Mucosa of descending colon (tissue), 3 donors: Measurements from ENCODE around the gene KIF3A. TPM values are rescaled to one million over a fixed set of nuclear protein-coding genes. Genes with fewer than 3 reads are reported as not detected.

Experiments
- ATAC-seq: fragments of 200-7000 bp; cut with Tn5 transposase; one replicate; pipeline ENCODE4 v1.9.1; 2020; ENCODE audit warnings: mild to moderate bottlenecking, moderate library complexity
- DNase-seq, 3 donors: peaks; one replicate each; pipeline ENCODE4 v3.0.0-alpha.2; 2020
- H3K36me3 ChIP-seq: fragments of 200-600 bp; one replicate; pipeline ENCODE4 v1.8.0; 2021; ENCODE audit warnings: low read depth, mild to moderate bottlenecking
- H3K4me1 ChIP-seq: fragments of 200-600 bp; one replicate; pipeline ENCODE4 v1.8.0; 2021; ENCODE audit warnings: low read depth, mild to moderate bottlenecking
- H3K4me3 ChIP-seq: fragments of 200-600 bp; one replicate; pipeline ENCODE4 v1.8.0; 2021; ENCODE audit warnings: mild to moderate bottlenecking
- H3K9me3 ChIP-seq: fragments of 200-600 bp; one replicate; pipeline ENCODE4 v1.8.0; 2021; ENCODE audit warnings: mild to moderate bottlenecking
- CTCF ChIP-seq: fragments of 200-600 bp; IDR thresholded peaks from one replicate; pipeline ENCODE4 v1.8.0; 2022; ENCODE audit warnings: antibody characterized with exemption, mild to moderate bottlenecking
- intact Hi-C, 2 donors: fragments of 100-400 bp; cut with DNase I in 1 of 2; cut with micrococcal nuclease in 1 of 2; formaldehyde crosslinking; loops; one replicate each; pipeline versions ENCODE4 v1.11.0 to v1.11.1; 2022; cut with DNase I, micrococcal nuclease
- total RNA-seq, 3 donors: library from RNA; stranded (reverse); fragmentation: NEBNext Ultra II Directional in 2 of 3; extraction: Animal tissue kit (Norgen Biotek cat#: 25700) in 2 of 3; gene quantifications; one replicate each; pipeline versions ENCODE4 v1.2.1 to v1.2.4, GENCODE V29; 2021 to 2023
- donor health status: DM: no; HTN: no; CAD: no; lungs with moderate emphysema.
- donor health status: DM: no; HTN: no; CAD: no.
- donor health status: DM: no; HTN: yes; CAD: no.

Gene KIF3A
- total RNA-seq, 3 donors from 2014 or later, result 3.2 to 11.0 (median 3.8) TPM

- Histone ChIP-seq H3K36me3 (no peaks in the 10 kb centered on the region), H3K4me1 (no peaks in the 10 kb centered on the region), H3K4me3 (no peak overlapping the region), H3K9me3 (no peaks in the 10 kb centered on the region)
- TF ChIP-seq CTCF, result no peak
- no peak for DNase-seq
- intact Hi-C loops, result no loop called here
- ATAC-seq, result peak; percentile 35
Observed at GRCh38 chr5:132655821-132656773, 81.2 kb downstream of the KIF3A start.

GRCh38 chr5:132653716-132654115 is 83.6 kb downstream of the KIF3A start:
- intact Hi-C loops, result no loop called here
- Histone ChIP-seq H3K4me3 (no peak overlapping the region), H3K9me3 (no peaks in the 10 kb centered on the region), H3K36me3 (no peaks in the 10 kb centered on the region), H3K4me1 (no peaks in the 10 kb centered on the region)
- ATAC-seq, result no peak
- TF ChIP-seq CTCF, result no peak
- DNase-seq, result no peak

GRCh38 chr5:132651838-132652469 is 85.4 kb downstream of the KIF3A start:
- no peak overlapping the region for H3K4me3 ChIP-seq
- DNase-seq, result no peak
- no peaks in the 10 kb centered on the region for H3K9me3 ChIP-seq
- no peaks in the 10 kb centered on the region for H3K36me3 ChIP-seq
- no peak for ATAC-seq
- intact Hi-C loops, result no loop called here
- TF ChIP-seq CTCF, result no peak
- H3K4me1 ChIP-seq, result no peaks in the 10 kb centered on the region

- Histone ChIP-seq H3K9me3 (no peaks in the 10 kb centered on the region), H3K4me1 (no peaks in the 10 kb centered on the region), H3K4me3 (no peak overlapping the region), H3K36me3 (no peaks in the 10 kb centered on the region)
- ATAC-seq (no peak), DNase-seq (no peak)
- no peak for TF ChIP-seq CTCF
- intact Hi-C loops, result no loop called here
Observed at GRCh38 chr5:132648355-132648754, 89.0 kb downstream of the KIF3A start.

- ATAC-seq, result no peak
- Histone ChIP-seq H3K36me3 (no peaks in the 10 kb centered on the region), H3K4me1 (no peaks in the 10 kb centered on the region), H3K9me3 (no peaks in the 10 kb centered on the region), H3K4me3 (no peak overlapping the region)
- intact Hi-C loops, result no loop called here
- no peak for TF ChIP-seq CTCF
- DNase-seq, result no peak
Observed at GRCh38 chr5:132647473-132647872, 89.9 kb downstream of the KIF3A start.
